ENCODE measurements around the gene TBC1D10A. TPM values are rescaled to one million over a fixed set of nuclear protein-coding genes. Genes with fewer than 3 reads are reported as not detected.

The TBC1D10A gene
- total RNA-seq, 2 donors from 2014 or later = 46.1 to 51.2 TPM

DNA sequence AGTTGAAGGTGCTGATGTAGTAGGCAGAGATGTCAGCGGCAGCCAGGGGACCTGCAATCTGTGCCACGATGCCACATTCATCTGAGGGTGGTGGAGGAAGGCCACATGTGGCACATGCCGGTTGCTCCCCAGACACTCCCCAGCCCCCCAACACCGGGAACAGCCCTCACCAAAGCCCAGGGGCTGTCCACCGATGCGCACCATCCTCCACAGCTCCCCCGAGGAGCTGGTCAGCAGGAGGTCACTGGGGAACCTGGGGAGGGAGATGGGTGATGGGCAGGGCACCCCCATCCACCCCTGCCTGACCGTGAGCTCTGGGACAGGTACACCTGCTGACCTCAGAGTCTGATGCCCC, 40.9 kb downstream of the TBC1D10A start:
- TF ChIP-seq POLR2AphosphoS5 (IDR thresholded peaks at IDR 0.05) = no peak
- TF ChIP-seq, protein P1, sequence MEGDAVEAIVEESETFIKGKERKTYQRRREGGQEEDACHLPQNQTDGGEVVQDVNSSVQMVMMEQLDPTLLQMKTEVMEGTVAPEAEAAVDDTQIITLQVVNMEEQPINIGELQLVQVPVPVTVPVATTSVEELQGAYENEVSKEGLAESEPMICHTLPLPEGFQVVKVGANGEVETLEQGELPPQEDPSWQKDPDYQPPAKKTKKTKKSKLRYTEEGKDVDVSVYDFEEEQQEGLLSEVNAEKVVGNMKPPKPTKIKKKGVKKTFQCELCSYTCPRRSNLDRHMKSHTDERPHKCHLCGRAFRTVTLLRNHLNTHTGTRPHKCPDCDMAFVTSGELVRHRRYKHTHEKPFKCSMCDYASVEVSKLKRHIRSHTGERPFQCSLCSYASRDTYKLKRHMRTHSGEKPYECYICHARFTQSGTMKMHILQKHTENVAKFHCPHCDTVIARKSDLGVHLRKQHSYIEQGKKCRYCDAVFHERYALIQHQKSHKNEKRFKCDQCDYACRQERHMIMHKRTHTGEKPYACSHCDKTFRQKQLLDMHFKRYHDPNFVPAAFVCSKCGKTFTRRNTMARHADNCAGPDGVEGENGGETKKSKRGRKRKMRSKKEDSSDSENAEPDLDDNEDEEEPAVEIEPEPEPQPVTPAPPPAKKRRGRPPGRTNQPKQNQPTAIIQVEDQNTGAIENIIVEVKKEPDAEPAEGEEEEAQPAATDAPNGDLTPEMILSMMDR (IDR thresholded peaks at IDR 0.05) = no peak
- no peak for TF ChIP-seq POLR2A (IDR thresholded peaks at IDR 0.05)
- WGBS = 87% methylated on average over 8 of the region's 8 CpGs
- intact Hi-C loops (cut with DNase I) = no loop called here

DNA sequence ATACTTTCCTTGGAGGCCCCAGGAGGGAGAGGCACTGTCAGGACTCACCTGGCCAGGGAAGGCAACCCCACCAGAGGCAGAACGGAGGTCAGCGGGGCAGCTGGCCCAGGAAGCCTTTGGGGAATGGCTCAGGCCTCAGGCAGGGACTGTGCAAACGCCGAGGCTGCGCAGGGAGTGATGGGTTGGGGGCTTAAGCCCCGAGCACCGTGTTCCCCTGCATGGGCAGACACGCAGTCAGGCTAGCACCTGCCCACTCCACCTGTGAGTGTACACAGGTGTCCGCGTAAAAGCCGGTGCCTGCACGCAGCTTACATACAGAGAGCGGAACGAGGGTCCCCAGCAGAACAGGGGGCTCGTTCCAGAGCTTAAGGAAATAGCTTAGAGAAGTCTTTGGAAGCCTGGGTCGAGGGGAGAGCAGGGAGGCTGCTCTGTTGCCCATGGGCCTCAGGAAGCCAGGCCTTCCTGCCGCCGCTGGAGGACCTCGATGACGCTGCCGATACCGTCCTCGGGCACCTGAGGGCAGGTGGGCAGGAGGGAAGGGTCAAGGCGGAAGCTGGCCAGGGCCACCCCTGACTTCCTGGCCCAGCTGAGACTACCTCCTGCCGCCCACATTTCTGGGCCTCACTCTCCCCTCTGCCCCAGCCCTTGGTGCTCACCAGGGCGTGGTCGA, 41.4 kb downstream of the TBC1D10A start:
- Histone ChIP-seq H3K4me1 (replicated peaks) (peaks cover 5% of the 10 kb centered on the region), H3K36me3 (peaks cover 0 to 5% of the 10 kb centered on the region in 2 donors), H3K9me3 (no peaks in the 10 kb centered on the region), H3K27ac (no peak overlapping the region), H3K4me3 (no peak overlapping the region), H3K27me3 (replicated peaks; ENCODE audit: insufficient read depth) (no peaks in the 10 kb centered on the region)
- no peak for TF ChIP-seq POLR2A (IDR thresholded peaks at IDR 0.05)
- intact Hi-C loops (cut with DNase I) = no loop called here
- no peak for DNase-seq (ENCODE audit: low spot score)
- WGBS = 87% methylated on average over 26 of the region's 27 CpGs

More for the DNA sequence above, 40.9 kb downstream of the TBC1D10A start:
- H3K27ac ChIP-seq = no peak overlapping the region
- no peak overlapping the region for H3K4me3 ChIP-seq
- peaks cover 10% of the 10 kb centered on the region for H3K4me1 ChIP-seq (replicated peaks)
- no peaks in the 10 kb centered on the region for H3K9me3 ChIP-seq
- peaks cover 0 to 5% of the 10 kb centered on the region in 2 donors for H3K36me3 ChIP-seq
- H3K27me3 ChIP-seq (replicated peaks; ENCODE audit: insufficient read depth) = no peaks in the 10 kb centered on the region
- DNase-seq (ENCODE audit: low spot score) = no peak

DNA sequence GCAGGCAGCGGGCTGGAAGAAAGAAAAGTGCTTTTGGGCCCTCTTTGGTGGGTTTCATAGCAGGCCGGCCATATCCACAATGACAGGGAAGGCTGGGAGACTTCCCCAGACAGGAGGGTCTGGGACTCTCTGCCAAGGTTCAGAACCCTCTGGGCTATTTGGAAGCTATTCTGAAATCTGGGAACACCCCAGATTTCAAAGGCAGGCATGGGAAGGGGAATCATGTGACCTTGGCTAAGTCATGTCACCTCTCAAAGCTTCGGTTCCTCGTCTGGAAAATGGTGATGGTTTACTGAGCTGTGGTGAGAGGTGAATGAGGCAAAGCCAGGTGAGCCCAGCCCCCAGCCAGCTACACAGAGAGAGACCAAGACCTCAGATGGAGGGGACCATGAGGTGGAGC, 42.1 kb downstream of the TBC1D10A start:
- Histone ChIP-seq H3K27ac (no peak overlapping the region), H3K4me3 (no peak overlapping the region), H3K9me3 (no peaks in the 10 kb centered on the region), H3K4me1 (replicated peaks) (no peaks in the 10 kb centered on the region), H3K27me3 (replicated peaks; ENCODE audit: insufficient read depth) (no peaks in the 10 kb centered on the region), H3K36me3 (peaks cover 0 to 5% of the 10 kb centered on the region in 2 donors)
- DNase-seq (ENCODE audit: low spot score) = no peak
- intact Hi-C loops (cut with DNase I) = no loop called here
- TF ChIP-seq POLR2AphosphoS5 (IDR thresholded peaks at IDR 0.05) = no peak
- TF ChIP-seq POLR2A (IDR thresholded peaks at IDR 0.05) = no peak
- TF ChIP-seq, protein P1 (IDR thresholded peaks at IDR 0.05) = no peak
- WGBS = 90% methylated on average over 4 of the region's 4 CpGs

DNA sequence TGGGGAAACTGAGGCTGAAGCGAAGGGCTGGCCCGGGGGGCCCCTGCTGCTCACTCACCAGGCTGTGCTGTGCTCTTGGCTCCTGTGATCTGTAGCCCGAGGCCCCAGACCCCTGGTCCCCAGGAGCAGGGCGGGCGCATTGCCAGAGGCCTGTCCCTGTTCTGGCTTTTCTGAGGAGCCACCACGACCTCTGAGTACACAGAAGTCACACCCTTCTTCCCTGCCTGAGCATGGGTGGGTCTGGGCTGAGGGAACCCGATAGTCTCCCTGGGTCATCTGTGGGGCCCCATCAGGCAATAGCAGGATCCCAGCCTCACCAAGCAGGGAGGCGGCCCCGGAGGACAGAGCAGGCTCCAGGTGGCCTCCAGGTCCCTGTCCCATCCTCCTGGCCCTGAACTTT, 42.6 kb downstream of the TBC1D10A start:
- intact Hi-C loops (cut with DNase I) = no loop called here
- no peaks in the 10 kb centered on the region for H3K27me3 ChIP-seq (replicated peaks; ENCODE audit: insufficient read depth)
- no peaks in the 10 kb centered on the region for H3K9me3 ChIP-seq
- H3K4me1 ChIP-seq (replicated peaks) = no peaks in the 10 kb centered on the region
- 80% methylated on average over 9 of the region's 9 CpGs for WGBS
- H3K27ac ChIP-seq = no peak overlapping the region
- no peak for TF ChIP-seq POLR2A (IDR thresholded peaks at IDR 0.05)
- TF ChIP-seq POLR2AphosphoS5 (IDR thresholded peaks at IDR 0.05) = no peak
- no peak for DNase-seq (ENCODE audit: low spot score)
- H3K36me3 ChIP-seq = peaks cover 0 to 5% of the 10 kb centered on the region in 2 donors
- no peak overlapping the region for H3K4me3 ChIP-seq

DNA sequence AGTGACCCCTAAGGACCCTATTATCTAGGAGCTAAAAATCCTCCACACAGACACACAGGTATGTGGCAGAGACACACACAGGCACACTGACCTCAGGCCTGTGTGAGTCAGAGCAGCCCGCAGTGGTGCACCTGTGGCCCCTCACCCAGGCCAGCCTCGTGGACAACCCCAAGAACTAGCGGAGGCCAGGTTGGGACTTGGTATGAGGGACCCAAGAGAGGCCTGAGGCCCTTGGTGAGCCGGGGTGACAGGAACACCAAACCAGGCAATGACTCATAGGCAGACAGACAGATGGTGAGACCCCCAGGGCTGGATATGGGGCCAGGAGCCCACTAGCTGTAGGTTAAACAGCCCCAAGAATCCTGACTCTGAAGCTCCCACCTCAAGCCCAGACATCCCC, 43.4 kb downstream of the TBC1D10A start:
- H3K27ac ChIP-seq = no peak overlapping the region
- no peaks in the 10 kb centered on the region for H3K27me3 ChIP-seq (replicated peaks; ENCODE audit: insufficient read depth)
- no peaks in the 10 kb centered on the region for H3K9me3 ChIP-seq
- TF ChIP-seq, protein P1 (IDR thresholded peaks at IDR 0.05) = no peak
- TF ChIP-seq POLR2A (IDR thresholded peaks at IDR 0.05) (no peak), POLR2AphosphoS5 (IDR thresholded peaks at IDR 0.05) (no peak)
- DNase-seq (ENCODE audit: low spot score) = no peak
- no peaks in the 10 kb centered on the region for H3K4me1 ChIP-seq (replicated peaks)
- 96% methylated on average over 4 of the region's 4 CpGs for WGBS
- H3K36me3 ChIP-seq = peaks cover 0 to 5% of the 10 kb centered on the region in 2 donors
- intact Hi-C loops (cut with DNase I) = no loop called here
- H3K4me3 ChIP-seq = no peak overlapping the region

DNA sequence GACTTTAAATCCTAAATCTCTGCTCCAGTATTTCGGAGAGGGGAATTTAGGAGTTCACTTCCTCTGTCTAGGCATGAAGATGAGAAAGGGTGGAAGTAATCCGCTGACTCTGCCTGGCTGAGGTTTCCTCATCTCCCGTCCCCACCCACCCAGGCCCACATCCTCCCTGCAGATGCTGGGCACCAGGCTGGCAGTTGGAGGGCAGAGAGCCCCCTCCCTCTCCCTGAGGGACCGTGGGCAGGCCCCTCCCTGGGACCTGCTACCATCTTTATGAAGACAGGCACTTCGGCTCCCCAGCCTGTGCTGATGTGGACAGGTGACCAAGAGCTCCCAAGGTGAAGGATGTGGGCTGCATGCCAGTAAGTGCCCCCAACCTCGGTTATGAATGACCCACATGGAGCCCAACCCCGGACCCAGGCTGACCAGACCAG, 44.1 kb downstream of the TBC1D10A start:
- Histone ChIP-seq H3K4me3 (no peak overlapping the region), H3K36me3 (peaks cover 0 to 5% of the 10 kb centered on the region in 2 donors), H3K9me3 (no peaks in the 10 kb centered on the region), H3K4me1 (replicated peaks) (no peaks in the 10 kb centered on the region), H3K27me3 (replicated peaks; ENCODE audit: insufficient read depth) (no peaks in the 10 kb centered on the region), H3K27ac (no peak overlapping the region)
- TF ChIP-seq POLR2AphosphoS5 (IDR thresholded peaks at IDR 0.05) = no peak
- TF ChIP-seq POLR2A (IDR thresholded peaks at IDR 0.05) = no peak
- TF ChIP-seq, protein P1 (IDR thresholded peaks at IDR 0.05) = no peak
- no peak for DNase-seq (ENCODE audit: low spot score)
- 84% methylated on average over 7 of the region's 7 CpGs for WGBS
- intact Hi-C loops (cut with DNase I) = no loop called here

Data from prostate gland (tissue), 2 donors.